GM12873 (cell line): ENCODE measurements around the gene NEMP2.

Experiments used
- TF ChIP-seq, protein P1 (sequence below): IDR thresholded peaks from 2 replicates; pipeline ENCODE4 v1.5.1; 2012; ENCODE audit warnings: low read depth, mild to moderate bottlenecking, moderate library complexity, low read length, control low read depth; ENCODE audit not compliant: insufficient read depth; ENCODE audit errors: missing control alignments

Gene NEMP2

DNA sequence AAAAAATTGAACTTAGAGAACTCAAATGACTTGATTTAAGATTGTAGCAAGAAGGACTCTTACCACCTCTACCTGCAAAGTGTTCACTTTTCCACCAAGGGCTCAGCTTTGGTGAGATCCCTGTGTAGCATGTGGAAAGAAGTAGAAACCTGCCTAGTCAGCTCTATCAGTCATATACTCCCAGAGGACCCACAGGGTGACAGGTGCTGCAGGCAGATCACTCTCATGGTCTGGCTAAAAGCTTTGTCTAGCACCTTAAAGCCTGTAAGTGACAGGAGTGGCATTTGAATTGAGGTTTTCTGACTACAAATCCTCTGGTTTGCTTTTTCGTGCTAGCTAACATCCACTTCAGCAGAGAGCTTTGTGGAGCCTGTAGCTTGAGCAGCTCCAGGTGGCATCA, 18.7 kb upstream of the NEMP2 start:
- TF ChIP-seq, protein P1, sequence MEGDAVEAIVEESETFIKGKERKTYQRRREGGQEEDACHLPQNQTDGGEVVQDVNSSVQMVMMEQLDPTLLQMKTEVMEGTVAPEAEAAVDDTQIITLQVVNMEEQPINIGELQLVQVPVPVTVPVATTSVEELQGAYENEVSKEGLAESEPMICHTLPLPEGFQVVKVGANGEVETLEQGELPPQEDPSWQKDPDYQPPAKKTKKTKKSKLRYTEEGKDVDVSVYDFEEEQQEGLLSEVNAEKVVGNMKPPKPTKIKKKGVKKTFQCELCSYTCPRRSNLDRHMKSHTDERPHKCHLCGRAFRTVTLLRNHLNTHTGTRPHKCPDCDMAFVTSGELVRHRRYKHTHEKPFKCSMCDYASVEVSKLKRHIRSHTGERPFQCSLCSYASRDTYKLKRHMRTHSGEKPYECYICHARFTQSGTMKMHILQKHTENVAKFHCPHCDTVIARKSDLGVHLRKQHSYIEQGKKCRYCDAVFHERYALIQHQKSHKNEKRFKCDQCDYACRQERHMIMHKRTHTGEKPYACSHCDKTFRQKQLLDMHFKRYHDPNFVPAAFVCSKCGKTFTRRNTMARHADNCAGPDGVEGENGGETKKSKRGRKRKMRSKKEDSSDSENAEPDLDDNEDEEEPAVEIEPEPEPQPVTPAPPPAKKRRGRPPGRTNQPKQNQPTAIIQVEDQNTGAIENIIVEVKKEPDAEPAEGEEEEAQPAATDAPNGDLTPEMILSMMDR: no peak

DNA sequence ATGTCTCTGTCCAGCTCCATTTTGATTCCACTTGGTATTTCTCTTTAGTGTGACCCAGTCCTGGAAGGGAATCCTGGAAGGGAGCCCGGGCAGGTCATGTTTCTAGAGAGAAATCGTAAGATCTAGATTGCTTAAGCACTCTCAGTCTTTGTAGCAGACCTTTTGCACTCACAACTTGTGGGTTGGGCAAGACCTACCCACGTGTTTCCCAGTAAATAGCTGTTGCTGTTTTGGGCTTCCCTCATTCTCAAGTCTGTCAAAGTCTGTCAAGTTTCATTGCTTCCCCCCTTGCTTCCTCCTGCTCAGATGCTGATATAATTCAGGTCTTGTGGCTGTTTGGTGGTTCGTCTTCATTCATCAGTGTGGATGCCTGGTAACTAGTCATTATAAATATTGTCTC, 17.4 kb upstream of the NEMP2 start:
- TF ChIP-seq, protein P1: no peak

DNA sequence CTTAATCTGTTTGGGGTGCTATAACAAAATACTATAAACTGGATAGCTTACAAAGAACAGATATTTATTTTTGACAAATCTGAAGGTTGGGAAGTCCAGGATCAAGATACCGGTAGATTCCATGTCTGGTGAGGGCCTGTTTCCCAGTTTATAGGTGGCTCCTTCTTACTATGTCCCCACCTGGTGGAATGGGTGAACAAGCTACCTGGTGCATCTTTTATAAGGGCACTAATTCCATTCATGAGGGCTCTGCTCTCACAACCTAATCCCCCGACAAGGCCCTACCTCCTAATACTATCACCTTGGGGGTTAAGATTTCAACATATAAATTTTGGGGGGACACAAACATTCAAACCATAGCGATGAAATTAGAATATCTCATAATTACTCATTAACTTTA, 15.6 kb upstream of the NEMP2 start:
- TF ChIP-seq, protein P1: no peak

DNA sequence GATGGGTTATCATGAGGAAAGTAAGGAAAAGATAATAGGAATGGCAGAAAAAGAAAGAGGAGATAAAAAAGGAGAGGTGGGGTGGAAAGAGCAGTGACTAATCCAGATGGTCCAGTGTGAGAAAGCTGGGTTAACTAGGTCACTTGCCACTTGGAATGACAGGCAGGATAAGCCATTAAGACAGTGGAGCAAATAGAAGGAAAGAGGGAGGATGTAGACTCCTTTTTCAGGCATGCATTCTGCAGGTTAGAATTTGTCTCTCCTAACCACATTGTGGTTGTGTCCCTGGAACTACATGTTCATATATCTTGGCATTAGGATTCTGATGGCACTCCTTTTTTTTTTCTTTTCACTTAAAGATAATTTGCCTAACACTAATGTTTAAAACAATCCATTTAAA, 13.4 kb upstream of the NEMP2 start:
- TF ChIP-seq, protein P1: no peak

DNA sequence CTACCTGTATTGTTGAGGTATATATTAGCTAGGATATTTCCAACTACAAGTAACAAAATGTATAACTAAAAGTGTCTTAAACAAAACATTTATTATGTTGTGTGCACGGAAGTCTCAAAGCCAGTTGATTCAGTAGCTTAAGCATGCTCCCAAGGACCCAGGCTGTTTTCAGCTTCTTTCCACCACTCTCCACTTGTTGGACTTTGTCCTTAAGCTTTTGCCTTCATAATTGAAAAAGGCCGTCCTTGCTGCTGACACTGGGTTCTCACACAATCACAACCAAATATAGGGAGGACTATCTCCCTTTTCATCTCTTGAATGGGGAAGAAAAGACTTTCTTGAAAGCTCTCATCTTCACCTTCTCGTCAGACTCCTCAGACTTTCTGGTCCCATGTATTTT, 12.2 kb upstream of the NEMP2 start:
- TF ChIP-seq, protein P1: no peak

DNA sequence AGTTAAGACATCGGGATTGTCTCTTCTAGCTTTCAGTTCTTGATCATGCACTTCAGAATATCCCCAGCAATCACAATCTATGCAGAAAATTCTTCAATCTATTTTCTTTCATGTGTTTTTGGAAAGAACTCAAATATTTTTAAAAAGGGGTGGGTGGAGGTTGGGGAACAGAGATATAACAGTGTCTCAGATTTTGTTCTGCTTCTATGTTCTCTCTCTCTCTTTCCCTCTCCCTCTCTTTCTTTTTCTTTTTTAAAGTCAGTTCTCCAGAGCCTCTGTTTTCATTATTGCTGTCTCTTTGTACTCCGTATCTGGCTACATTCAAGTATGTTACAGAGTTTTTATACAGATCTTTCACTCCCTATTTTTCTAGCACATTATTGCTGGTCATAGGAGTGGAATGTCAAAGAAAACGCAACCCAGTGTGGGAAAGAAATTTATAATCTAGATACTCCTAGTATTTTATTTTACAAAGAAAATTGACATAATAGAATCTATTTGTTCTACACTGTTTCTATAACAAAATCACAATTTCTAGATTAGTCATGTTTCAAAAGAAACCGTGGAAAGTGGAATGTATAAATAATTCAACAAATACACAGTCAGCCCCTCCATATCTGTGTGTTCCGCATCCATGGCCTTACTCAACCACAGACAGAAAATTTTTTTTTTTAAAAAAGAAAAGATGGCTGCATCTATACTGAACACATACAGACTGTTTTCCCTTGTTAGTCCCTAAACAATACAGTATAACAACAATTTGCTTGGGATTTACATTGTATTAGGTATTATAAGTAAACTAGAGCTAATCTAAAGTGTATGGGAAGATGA, 11.2 kb upstream of the NEMP2 start:
- TF ChIP-seq, protein P1: no peak

DNA sequence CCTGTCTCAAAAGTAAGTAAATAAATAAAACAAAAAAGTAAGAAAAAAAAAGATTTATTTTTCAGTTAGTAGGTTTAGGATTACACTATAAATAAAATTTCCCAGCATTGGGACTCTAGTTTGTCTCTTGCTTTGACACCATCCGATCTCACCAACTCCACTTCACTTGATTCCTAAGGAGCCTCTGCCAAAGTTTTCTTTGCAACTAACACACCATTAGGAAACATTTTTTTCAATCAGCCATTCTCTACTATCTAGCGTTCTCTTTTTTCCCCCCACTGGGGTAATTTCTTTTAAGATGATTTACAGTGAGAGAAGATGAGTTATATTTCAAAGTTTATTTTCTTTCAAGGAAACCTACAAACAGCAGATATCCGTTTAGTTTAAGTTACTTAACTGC, 10.6 kb upstream of the NEMP2 start:
- TF ChIP-seq, protein P1: no peak
